HG03354 (cell line): ENCODE data around the gene NEK5.
"Not testable (repeated sequence)": the region's sequence is repeated elsewhere in the genome, so short reads cannot be mapped to it uniquely, and the experiment has no call there.

ENCODE experiments used
- ATAC-seq: cut with Tn5 transposase; IDR thresholded peaks from one replicate; pipeline ENCODE4 v1.9.1; 2021; ENCODE audit warnings: mild to moderate bottlenecking; ENCODE audit not compliant: unreplicated experiment, poor library complexity, severe bottlenecking

Gene NEK5

DNA sequence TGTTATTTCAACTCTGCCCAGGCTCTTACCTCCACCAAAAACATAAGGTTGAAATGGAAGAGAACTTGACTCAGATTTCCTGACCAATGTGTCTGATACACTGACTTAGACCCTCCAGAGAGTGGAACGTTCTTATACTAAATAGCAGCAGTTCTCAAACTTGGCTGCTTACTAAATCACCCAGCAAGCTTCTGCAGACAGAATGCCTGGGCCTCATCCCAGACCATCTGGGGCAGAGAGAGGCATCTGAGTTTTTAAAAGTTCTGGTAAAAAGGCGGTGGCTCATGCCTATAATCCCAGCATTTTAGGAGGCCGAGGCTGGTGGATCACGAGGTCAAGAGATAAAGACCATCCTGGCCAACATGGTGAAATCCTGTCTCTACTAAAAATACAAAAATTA is 46.3 kb downstream of the NEK5 start:
- no peak for ATAC-seq

DNA sequence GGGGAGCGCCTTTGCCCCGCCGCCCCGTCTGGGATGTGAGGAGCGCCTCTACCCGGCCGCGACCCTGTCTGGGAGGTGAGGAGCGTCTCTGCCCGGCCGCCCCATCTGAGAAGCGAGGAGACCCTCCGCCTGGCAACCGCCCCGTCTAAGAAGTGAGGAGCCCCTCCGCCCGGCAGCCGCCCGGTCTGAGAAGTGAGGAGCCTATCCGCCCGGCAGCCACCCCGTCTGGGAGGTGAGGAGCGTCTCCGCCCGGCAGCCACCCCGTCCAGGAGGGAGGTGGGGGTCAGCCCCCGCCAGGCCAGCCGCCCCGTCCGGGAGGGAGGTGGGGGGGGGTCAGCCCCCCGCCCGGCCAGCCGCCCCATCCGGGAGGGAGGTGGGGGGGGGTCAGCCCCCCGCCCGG is 49.0 kb downstream of the NEK5 start:
- ATAC-seq = not testable (repeated sequence)

DNA sequence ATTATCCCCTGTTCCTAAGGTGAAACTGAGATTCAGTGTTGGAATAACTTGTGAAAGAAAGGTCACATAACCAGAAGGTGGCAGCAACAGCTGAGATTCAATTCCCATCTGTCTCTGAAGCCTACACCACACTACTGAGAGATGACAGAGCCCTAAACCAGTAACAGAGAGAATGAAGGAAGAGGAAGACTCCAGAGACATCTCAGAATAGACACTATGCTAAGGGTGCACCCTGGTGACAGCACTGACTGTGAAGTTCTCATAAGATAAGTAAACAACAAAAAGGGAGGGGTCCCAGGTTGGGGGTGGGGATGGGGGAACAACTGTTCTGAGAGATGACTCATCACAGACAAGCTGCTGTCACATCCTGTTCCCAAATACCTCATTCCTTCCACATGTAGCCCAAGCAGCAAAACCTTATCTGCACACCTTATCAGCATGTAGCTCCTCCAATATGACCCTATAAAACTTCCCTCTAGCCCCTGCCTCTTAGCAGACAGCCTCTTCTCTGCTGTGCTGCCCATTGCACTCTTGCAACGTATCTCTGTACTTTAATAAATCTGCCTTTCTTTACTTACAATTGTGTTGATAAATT is 57.8 kb downstream of the NEK5 start:
- no peak for ATAC-seq

DNA sequence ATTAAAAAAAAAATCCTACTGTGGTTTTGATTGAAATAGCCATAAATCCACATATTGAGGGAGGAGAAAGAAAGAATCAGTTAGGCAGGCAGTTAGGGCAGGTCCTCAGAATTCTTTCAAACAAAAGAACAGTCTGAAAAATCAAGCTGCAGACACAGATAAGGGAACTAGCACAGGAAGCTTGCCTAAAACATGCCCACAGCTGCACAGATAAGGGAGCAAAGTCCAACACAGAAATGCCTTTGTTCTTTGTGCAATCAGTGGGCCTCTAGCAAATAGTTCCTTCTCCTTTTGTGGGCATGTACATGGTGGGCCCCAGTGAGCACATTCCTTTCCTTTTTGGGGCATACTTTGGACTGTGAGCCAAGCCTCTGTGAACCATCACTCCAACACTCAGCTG is 61.6 kb downstream of the NEK5 start:
- ATAC-seq = no peak

DNA sequence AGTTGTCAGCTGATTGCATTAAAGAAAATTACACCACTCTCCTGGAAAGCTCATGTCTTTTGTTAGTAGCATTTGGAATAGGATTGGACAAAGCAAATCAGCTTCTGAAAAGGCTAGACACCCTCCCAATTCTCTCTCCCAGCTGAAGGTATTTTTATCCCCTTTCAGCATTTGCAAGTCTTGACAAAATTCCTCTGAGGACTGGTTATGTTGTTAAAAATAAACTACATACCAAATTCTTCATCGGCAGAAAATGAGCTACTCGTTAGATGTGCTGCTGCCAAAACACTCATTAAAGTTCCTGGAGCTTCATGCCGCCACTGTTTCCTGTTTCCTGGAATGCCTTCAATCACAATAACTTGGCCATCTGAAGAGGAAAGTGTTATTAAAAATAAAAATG is 67.3 kb downstream of the NEK5 start:
- no peak for ATAC-seq

DNA sequence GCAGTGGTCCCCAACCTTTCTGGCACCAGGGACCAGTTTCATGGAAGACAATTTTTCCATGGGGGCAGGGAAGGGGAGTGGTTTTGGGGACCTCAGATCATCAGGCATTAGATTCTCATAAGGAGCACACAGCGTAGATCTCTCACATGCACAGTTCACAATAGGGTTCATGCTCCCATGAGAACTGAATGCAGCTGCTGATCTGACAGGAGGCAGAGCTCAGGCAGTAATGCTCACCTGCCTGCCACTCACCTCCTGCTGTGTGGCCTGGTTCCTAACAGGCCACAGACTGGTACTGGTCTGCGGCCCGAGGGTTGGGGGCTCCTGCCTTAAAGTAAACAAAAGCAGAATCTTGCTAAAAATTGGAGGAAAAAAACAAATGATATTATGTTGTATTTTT is 67.8 kb downstream of the NEK5 start:
- not testable (repeated sequence) for ATAC-seq

DNA sequence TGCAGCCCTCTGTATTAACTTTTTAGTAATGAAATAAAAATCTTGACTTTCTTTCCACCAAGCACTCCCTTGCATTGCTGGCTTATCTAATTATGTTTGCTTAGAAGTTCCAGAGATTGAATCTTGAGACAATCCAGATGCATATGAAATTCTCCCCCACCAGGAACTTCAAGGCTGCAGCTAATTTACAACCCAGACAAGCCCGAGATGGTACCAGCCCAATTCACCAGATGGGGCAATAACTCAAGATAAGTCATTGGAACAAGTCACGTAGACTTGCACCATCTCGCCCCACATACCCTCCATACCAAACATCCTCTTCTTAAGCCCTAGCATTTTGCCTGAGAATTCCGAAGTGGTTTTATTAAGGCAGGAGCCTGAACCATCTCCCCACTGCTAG is 75.4 kb downstream of the NEK5 start:
- ATAC-seq = no peak

DNA sequence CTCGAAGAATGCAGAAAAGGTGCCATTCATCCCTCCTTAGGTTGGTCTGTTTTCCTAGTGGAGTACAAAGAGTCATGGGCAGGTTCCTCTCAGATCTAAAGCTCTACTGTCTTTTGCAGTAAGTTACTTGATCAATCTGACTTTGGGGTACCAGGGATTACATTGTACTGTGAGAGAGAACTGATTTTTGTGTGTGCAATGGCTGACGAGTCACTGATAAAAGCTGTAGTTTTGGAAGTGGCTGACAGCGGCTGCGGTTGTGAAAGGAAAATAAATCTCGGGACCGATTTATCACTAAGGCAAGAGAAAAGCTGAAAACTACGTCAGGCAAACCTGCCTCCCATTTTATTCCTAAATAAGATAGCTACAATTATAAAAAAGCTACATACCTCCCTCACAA is 77.5 kb downstream of the NEK5 start:
- no peak for ATAC-seq

DNA sequence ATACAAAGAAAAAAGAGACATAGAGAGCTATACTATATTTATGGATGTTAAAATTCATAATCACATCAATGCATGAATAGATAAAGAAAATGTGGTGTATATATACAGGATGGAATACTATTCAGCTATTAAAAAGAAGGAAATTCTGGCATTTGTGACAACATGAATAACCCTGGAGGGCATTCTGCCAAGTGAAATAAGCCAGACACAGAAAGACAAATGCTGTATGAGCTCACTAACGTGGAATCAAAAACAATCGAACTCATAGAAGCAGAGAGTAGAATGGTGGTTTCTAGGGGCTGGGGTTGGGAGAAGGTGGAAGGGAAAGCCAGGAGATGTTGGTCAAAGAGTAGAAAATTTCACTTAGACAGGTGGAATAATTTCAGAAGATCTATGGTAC is 80.4 kb downstream of the NEK5 start:
- no peak for ATAC-seq

DNA sequence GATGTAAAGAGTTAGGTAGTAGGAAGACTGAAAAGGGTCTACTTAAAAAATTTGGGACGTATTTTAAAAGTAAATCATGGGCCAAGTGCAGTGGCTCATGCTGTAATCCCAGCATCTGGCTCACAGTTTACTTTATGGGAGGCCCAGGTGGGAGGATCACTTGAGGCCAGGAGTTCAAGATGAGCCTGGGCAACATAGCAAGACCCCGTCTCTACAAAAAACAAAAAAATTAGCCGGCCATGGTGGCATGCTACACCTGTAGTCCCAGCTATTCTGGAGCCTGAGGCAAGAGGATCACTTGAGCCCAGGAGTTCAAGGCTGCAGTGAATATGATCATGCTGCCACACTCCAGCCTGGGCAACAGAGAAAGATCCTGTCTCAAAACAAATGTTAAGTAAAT is 81.4 kb downstream of the NEK5 start:
- ATAC-seq = no peak

DNA sequence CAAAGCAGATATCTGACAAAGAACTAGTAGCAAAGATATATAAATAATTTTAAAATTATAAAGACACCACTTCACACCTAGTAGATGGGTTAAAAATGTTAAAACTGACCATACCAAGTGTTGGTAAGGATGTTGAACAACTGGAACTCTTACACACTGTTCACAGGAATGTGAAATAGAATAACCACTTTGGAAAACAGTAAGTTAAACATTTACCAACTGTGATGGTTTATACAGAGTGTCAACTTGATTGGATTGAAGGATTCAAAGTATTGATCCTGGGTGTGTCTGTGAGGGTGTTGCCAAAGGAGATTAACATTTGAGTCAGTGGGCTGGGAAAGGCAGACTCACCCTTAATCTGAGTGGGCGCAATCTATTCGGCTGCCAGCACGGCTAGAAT is 85.2 kb downstream of the NEK5 start:
- no peak for ATAC-seq

DNA sequence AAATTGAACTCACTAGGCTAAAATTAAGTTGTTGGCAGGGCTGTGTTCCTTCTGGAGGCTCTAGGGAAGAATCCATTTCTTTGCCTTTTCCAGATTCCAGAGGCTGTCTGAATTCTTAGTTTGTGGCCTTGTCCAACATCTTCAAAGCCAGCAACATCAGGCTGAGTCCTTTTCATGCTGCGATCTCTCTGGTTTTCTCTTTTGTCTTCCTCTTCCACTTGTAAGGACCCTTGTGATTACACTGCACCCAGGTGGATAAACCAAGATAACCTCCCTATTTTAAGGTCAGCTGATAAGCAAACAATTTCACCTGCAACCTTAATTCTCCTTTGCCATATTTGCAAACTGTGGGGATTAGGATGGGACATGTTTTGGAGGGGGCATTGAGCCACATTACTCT is 92.8 kb downstream of the NEK5 start:
- ATAC-seq = no peak

DNA sequence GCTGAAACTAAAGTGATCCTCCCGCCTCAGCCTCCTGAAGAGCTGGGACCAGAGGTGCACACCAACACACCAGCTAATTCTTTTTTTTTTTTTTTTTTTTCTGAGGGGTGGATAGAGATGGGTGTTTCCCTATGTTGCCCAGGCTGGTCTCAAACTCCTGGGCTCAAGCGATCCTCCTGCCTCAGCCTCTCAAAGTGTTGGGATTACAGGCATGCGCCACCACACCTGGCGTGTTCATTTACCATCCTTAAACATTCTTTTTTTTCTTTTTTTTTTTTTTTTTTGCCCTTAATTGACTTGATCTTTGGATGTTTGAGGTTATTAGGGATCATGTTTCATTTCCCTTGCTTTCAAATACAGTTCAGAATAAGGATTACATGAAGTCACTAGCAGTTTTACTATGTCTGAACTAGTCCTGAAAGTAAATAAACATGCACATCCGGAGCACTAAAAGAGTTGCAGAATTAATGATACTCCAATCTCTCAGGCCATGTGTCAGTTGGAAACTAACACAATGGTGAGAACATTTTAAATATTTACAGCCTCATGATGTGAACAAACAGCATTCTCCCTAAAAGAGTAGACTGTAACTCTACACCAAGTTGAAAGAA is 94.2 kb downstream of the NEK5 start:
- ATAC-seq = no peak

DNA sequence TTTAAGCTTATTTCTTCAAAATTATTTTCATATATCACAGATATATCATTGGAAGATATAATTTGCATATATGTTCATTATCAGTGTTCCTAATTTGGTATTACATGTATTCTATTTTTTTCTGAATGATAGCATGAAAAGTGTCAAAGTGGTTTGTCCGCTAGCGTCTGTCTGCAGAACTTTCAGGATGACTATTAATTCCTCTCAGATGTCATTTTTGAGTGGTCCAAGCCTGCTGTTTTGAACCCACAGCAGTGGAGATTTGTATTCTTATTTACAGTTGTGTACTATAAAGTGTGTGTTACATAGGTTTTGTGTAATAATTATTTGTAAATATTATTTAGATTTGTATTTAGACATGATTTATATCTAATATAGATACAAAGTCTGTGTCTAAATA is 95.8 kb downstream of the NEK5 start:
- ATAC-seq = no peak

DNA sequence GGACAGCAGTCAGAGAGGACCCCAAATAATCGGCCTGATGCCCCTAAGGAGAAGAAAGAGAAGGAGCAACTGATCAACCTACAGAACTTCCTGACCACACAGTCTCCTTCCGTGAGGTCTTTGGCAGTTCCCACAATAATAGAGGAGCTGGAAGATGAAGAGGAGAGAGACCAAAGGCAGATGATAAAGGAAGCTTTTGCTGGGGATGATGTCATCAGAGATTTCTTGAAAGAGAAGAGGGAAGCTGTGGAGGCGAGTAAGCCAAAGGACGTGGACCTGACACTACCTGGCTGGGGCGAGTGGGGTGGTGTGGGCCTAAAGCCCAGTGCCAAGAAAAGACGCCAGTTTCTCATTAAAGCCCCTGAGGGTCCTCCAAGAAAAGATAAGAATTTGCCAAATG is 98.5 kb downstream of the NEK5 start:
- not testable (repeated sequence) for ATAC-seq

DNA sequence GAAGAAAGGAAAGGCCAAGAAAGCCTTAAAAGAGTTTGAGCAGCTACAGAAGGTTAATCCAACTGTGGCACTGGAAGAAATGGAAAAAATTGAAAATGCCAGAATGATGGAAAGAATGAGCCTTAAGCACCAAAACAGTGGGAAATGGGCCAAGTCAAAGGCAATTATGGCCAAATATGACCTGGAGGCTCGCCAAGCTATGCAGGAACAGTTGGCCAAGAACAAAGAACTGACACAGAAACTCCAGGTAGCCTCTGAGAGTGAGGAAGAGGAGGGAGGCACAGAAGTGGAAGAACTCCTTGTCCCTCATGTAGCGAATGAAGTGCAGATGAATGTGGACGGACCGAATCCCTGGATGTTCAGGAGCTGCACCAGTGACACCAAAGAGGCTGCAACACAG is 99.3 kb downstream of the NEK5 start:
- no peak for ATAC-seq

DNA sequence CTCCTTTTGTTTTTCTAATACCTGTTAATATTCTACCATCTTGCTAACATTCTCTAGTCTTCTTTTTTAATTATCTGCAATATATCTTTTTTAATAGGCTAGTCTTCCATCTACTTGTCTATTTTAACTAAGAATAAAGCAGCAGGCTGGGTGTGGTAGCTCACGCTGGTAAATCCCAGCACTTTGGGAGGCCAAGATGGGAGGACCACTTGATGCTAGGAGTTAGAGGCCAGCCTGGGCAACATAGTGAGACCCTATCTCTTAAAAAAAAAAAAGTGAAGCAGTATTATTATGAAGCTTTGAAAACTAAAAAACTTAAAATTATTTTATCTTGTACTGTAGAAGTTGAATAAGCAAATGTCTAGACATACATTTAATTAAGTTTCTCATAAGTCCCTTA is 101.0 kb downstream of the NEK5 start:
- ATAC-seq = no peak

DNA sequence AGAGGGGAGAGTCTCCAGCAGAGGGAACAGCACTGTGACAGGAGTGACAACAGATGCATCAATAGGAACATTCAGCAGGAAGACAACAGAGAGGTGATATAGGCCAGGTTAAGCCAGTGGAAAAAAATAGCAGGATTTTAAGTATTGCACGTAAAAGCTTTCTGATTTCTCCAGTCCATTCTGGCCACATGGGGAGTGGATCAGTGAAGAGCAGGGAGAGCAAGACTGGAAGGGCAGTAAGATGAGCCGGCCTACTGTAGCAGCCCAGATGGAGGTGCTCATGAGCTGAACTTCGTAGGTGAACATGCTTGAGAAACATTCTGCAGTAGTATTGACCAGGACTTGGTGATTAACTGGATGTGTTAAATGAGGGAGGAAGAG is 102.6 kb downstream of the NEK5 start:
- no peak for ATAC-seq

DNA sequence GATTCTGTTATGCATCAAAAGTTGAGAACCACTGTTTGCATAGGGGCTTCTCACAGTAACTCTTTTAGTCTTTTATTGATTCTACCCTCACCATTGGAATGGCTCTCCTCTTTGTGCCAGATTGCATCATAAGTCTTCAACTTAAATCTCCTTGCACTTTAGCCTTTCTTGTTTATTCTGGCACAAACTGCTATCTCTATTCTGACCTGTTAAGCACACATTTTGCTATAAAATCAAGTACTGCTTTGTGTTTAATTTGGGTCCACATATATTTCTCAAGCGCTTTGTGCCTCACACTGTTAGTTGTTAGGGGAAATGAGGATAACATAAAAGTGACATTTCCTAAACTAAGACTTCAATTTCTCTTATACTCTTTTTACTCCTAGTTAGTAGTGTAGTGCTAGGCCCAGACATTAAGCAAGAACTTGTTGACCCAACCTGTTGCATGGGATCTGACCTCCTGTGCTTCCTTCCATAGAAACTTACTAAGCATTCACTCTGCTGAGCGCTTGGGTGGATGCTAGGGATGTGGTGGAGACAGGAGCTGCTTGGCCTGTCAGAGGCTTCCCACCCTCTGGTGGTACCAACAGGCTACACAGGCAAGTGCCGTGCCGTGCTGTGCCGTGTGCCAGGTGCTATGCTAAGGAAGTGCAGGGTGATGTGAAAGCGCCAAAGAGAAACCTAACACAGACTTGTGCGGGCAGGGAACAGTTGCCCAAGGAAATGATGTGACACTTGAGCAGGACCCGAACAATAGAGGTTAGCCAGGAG is 103.2 kb downstream of the NEK5 start:
- ATAC-seq = no peak

DNA sequence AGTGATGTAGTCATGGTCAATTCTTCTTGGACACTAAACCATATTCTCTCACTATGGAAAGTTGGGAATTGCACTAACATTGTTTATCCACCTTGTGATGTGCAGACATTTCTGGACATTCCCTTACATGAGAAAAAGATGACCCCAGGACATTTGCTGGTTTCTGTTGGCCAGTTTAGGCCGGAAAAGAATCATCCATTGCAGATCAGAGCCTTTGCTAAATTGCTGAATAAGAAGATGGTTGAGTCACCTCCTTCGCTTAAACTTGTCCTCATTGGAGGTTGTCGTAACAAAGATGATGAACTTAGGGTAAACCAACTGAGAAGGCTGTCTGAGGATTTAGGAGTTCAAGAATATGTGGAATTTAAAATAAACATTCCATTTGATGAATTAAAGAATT is 104.4 kb downstream of the NEK5 start, which contains the start of gene UTP14C:
TSS of gene UTP14C (plus strand) at position 211 of the 400 bp plus-strand sequence. CDS start 4,114 bp downstream, outside the sequence.
- ATAC-seq = no peak

DNA sequence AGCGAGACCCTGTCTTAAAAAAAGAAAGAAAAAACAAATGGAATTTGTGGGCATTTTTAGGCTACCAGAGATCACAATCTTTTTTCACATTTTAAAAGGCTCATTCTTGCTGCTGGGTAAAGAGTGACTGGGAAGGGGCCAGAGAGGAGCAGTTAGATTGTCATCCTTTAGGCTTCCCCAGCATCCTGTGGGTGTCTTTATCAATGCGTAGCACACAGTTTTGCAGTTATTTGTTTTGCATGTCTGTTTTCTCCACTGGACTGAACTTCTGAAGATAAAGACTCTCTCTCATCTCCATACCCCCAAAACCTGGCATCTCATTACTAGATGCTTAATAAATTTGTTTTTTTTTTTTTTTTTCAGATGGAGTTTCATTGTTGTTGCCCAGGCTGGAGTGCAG is 106.5 kb downstream of the NEK5 start:
- ATAC-seq = no peak
